GM12874 (cell line): ENCODE data around the gene GAS2L1.

ENCODE experiments used
- CTCF ChIP-seq: IDR thresholded peaks from 2 replicates; pipeline ENCODE4 v1.5.1; 2011; ENCODE audit warnings: low read depth, mild to moderate bottlenecking, control low read depth, low read length, moderate library complexity; ENCODE audit not compliant: insufficient read depth

GAS2L1 gene

GRCh38 chr22:29311464-29312217 is 5.2 kb downstream of the GAS2L1 start:
- TF ChIP-seq CTCF: no peak

- TF ChIP-seq CTCF: no peak
Measured at GRCh38 chr22:29312218-29313125, 6.0 kb downstream of the GAS2L1 start.

- TF ChIP-seq CTCF: peak; percentile 76
Measured at GRCh38 chr22:29313126-29313575, 6.7 kb downstream of the GAS2L1 start.

- TF ChIP-seq CTCF: no peak
Measured at GRCh38 chr22:29313576-29314466, 7.4 kb downstream of the GAS2L1 start.

GRCh38 chr22:29314537-29315285 is 8.3 kb downstream of the GAS2L1 start:
- TF ChIP-seq CTCF: no peak

- no peak for TF ChIP-seq CTCF
Measured at GRCh38 chr22:29315286-29316140, 9.1 kb downstream of the GAS2L1 start, which contains the start of gene RASL10A. Gene RASL10A, minus strand, starts transcription at chr22:29315697. Its CDS starts 451 bp downstream, at chr22:29315246.
